HepG2 (cell line): ENCODE measurements around the gene APOL5. TPM values are rescaled to one million over a fixed set of nuclear protein-coding genes. Genes with fewer than 3 reads are reported as not detected.

Experiments
- GATAD2A ChIP-seq: IDR thresholded peaks from 2 replicates; pipeline ENCODE4 v1.6.1; 2016
- HNF4G ChIP-seq, 2 experiments: sonication (generic) in 1 of 2; formaldehyde crosslinking in 1 of 2; IDR thresholded peaks; 2 replicates each; pipeline versions ENCODE4 v1.4.0 to v1.6.1; 2011 to 2020; ENCODE audit warnings: borderline replicate concordance in 2 of 2, low read depth in 2 of 2, mild to moderate bottlenecking in 2 of 2, low read length in 1 of 2, missing genetic modification reagents in 1 of 2, moderate library complexity in 1 of 2
- PRDM10 ChIP-seq: sonication (generic); formaldehyde crosslinking; IDR thresholded peaks from 2 replicates; pipeline ENCODE4 v1.4.0; 2020; ENCODE audit warnings: low read depth, missing genetic modification reagents
- ZBED4 ChIP-seq: sonication (generic); formaldehyde crosslinking; IDR thresholded peaks from 2 replicates; pipeline ENCODE4 v1.4.0; 2020; ENCODE audit warnings: missing genetic modification reagents, borderline replicate concordance
- ZNF180 ChIP-seq: sonication (generic); formaldehyde crosslinking; IDR thresholded peaks from 2 replicates; pipeline ENCODE4 v1.4.0; 2020; ENCODE audit warnings: low read depth, missing genetic modification reagents, borderline replicate concordance
- ZNF563 ChIP-seq: sonication (generic); formaldehyde crosslinking; IDR thresholded peaks from 2 replicates; pipeline ENCODE4 v1.8.0; 2022; ENCODE audit warnings: mild to moderate bottlenecking, moderate library complexity, missing genetic modification reagents
- ZNF616 ChIP-seq: sonication (generic); formaldehyde crosslinking; IDR thresholded peaks from 2 replicates; pipeline ENCODE4 v1.5.0; 2020; ENCODE audit warnings: low read depth, mild to moderate bottlenecking, missing genetic modification reagents
- polyA plus RNA-seq, 8 experiments: library from polyadenylated mRNA; depleted of rRNA in 3 of 8; stranded (reverse) in 7 of 8; unstranded in 1 of 8; fragments of >200 nt; fragmentation: Illumina TruSeq in 4 of 8; extraction: Trizol in 4 of 8; gene quantifications; 2 replicates each; pipeline versions ENCODE4 v1.2.1 to v1.2.3, GENCODE V29; 2011 to 2016; ENCODE audit warnings: low read depth in 4 of 8, missing spikeins in 1 of 8, mixed read lengths in 1 of 8; ENCODE audit not compliant: insufficient read depth in 1 of 8
- total RNA-seq, 5 experiments: library from RNA; depleted of rRNA; stranded (reverse); fragments of >200 nt; fragmentation: Illumina TruSeq; extraction: Trizol; gene quantifications; 2 replicates each; pipeline ENCODE4 v1.2.3, GENCODE V29; 2016; ENCODE audit warnings: low read depth in 1 of 5
- TF ChIP-seq, protein P1 (sequence below): sonication (generic); formaldehyde crosslinking; IDR thresholded peaks from 2 replicates; pipeline ENCODE4 v1.9.0; 2021; ENCODE audit warnings: mild to moderate bottlenecking, missing genetic modification reagents

The APOL5 gene
- total and polyA plus RNA-seq, 2 of the 13 experiments (the other 11 are each of a cell fraction or from before 2014, with no cell fraction given): not detected

DNA sequence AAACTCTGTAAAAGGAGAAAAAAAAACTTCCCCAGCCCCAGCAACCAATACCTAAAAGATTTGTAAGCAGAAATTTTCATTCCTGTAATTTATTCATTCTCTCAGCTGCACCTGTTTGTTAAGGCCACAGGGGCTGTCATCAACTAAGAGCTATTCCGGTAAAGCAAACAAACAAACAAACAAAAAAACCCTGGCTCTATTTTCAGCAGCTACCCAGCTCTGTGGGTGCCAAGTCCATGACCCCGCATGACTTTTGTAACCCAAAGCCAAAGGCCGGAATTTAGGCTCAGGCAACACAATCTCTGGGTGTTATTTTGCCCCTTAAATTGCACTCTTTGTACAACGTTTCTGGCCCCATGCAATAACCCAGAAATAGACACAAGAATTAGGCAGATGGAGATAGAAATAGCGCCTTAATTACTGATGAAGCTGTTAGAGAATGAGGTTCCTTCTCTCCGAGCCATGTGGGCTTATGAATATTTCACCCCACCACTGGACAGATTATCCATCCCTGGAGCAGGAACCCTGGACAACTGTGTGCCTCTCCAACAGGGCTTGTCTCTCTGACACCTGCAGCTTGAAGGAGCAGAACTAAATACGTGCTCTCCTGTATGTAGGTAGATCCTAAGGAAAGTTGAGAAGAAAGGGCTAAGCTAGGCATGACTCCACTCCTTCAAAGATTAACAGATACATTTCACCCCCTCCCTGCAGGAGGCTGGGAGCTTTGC is 40.0 kb upstream of the APOL5 start (continued):
- TF ChIP-seq, protein P1, sequence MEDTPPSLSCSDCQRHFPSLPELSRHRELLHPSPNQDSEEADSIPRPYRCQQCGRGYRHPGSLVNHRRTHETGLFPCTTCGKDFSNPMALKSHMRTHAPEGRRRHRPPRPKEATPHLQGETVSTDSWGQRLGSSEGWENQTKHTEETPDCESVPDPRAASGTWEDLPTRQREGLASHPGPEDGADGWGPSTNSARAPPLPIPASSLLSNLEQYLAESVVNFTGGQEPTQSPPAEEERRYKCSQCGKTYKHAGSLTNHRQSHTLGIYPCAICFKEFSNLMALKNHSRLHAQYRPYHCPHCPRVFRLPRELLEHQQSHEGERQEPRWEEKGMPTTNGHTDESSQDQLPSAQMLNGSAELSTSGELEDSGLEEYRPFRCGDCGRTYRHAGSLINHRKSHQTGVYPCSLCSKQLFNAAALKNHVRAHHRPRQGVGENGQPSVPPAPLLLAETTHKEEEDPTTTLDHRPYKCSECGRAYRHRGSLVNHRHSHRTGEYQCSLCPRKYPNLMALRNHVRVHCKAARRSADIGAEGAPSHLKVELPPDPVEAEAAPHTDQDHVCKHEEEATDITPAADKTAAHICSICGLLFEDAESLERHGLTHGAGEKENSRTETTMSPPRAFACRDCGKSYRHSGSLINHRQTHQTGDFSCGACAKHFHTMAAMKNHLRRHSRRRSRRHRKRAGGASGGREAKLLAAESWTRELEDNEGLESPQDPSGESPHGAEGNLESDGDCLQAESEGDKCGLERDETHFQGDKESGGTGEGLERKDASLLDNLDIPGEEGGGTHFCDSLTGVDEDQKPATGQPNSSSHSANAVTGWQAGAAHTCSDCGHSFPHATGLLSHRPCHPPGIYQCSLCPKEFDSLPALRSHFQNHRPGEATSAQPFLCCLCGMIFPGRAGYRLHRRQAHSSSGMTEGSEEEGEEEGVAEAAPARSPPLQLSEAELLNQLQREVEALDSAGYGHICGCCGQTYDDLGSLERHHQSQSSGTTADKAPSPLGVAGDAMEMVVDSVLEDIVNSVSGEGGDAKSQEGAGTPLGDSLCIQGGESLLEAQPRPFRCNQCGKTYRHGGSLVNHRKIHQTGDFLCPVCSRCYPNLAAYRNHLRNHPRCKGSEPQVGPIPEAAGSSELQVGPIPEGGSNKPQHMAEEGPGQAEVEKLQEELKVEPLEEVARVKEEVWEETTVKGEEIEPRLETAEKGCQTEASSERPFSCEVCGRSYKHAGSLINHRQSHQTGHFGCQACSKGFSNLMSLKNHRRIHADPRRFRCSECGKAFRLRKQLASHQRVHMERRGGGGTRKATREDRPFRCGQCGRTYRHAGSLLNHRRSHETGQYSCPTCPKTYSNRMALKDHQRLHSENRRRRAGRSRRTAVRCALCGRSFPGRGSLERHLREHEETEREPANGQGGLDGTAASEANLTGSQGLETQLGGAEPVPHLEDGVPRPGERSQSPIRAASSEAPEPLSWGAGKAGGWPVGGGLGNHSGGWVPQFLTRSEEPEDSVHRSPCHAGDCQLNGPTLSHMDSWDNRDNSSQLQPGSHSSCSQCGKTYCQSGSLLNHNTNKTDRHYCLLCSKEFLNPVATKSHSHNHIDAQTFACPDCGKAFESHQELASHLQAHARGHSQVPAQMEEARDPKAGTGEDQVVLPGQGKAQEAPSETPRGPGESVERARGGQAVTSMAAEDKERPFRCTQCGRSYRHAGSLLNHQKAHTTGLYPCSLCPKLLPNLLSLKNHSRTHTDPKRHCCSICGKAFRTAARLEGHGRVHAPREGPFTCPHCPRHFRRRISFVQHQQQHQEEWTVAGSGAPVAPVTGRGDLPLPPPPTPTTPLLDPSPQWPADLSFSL (CRISPR knock-in tag): no peak
- TF ChIP-seq HNF4G (IDR thresholded peaks at IDR 0.05; ENCODE audit: borderline replicate concordance, low read depth, low read length) (no peak), HNF4G (CRISPR knock-in tag; IDR thresholded peaks at IDR 0.05; ENCODE audit: borderline replicate concordance, low read depth) (no peak), GATAD2A (CRISPR knock-in tag) (no peak), ZNF616 (CRISPR knock-in tag) (no peak), ZBED4 (CRISPR knock-in tag) (no peak), ZNF180 (no peak), PRDM10 (CRISPR knock-in tag) (no peak), ZNF563 (CRISPR knock-in tag) (no peak)
